Type B pancreatic cell (in vitro differentiated cells): ENCODE measurements around the gene KPNA3. TPM values are rescaled to one million over a fixed set of nuclear protein-coding genes. Genes with fewer than 3 reads are reported as not detected.
"Not testable (repeated sequence)": the region's sequence is repeated elsewhere in the genome, so short reads cannot be mapped to it uniquely, and the experiment has no call there.

Source experiments
- DNase-seq: peaks from one replicate; pipeline ENCODE4 v3.0.0; 2021; ENCODE audit warnings: mixed read lengths; ENCODE audit not compliant: unreplicated experiment; ENCODE audit errors: extremely low spot score
- H3K27ac Mint-ChIP-seq: 2 replicates; pipeline ENCODE4 v1.8.0; 2021; ENCODE audit warnings: mild to moderate bottlenecking, mixed read lengths
- H3K27me3 Mint-ChIP-seq: 2 replicates; pipeline ENCODE4 v1.8.0; 2021; ENCODE audit warnings: mixed read lengths
- H3K36me3 Mint-ChIP-seq: 2 replicates; pipeline ENCODE4 v1.8.0; 2021; ENCODE audit warnings: mixed read lengths
- H3K4me1 Mint-ChIP-seq: one replicate; pipeline ENCODE4 v1.8.0; 2021; ENCODE audit warnings: mixed read lengths; ENCODE audit not compliant: unreplicated experiment
- H3K4me3 Mint-ChIP-seq: 2 replicates; pipeline ENCODE4 v1.8.0; 2021; ENCODE audit warnings: mild to moderate bottlenecking, mixed read lengths
- H3K9me3 Mint-ChIP-seq: 2 replicates; pipeline ENCODE4 v1.8.0; 2021; ENCODE audit warnings: mixed read lengths
- total RNA-seq: library from RNA; stranded (reverse); gene quantifications from 2 replicates; pipeline ENCODE4 v1.2.1, GENCODE V29; 2021; ENCODE audit warnings: low replicate concordance
- TF ChIP-seq, protein P1 (sequence below): fragments of 200-600 bp; sonication (generic); conservative IDR thresholded peaks from 2 replicates; pipeline ENCODE4 v1.5.0; 2021; ENCODE audit warnings: antibody characterized with exemption, mild to moderate bottlenecking

Gene KPNA3
- total RNA-seq, 1 donor from 2014 or later: 40.1 TPM

DNA sequence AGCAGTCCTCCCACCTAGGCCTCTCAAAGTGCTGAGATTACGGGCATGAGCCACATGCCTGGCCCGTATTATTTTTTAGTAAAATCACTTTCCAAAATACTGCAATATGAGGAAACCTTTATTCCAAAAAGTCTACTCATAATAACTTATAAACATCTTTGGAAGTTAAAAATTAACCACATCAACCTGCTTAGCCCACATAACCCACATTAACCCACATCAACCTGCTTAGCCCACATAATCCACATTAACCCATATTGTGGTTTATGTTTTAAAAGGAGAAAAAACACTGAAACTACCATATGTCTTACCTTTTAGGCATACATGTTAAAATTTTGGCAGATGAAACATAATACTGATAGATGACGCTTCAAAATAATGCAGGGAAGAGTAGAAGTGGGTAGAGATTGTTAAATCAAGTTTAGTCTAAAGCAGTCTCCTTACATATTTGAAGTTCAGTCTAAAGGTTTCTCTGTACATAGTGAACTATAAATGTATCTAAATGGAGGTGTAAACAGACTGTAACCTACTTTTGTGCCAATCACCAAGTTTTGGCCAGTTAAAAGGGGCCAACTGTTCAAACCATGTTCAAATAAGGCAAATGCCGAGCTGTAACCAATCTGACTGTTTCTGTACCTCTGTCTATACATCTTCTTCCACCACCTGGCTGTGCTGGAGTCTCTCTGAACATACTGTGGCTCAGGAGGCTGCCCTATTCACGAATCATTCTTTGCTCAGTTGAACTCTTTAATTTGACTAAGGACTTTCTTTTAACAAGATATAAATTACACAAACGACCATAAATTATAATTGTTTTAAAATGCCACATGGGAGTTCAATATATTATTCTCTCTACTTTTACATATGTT lies 14.5 kb downstream of the KPNA3 start:
- H3K36me3 Mint-ChIP-seq: peaks cover 4% of the 10 kb centered on the region
- no peaks in the 10 kb centered on the region for H3K27me3 Mint-ChIP-seq
- H3K4me3 Mint-ChIP-seq: no peak overlapping the region
- no peaks in the 10 kb centered on the region for H3K9me3 Mint-ChIP-seq
- H3K4me1 Mint-ChIP-seq: peaks cover 30% of the 10 kb centered on the region
- H3K27ac Mint-ChIP-seq: no peak overlapping the region
- TF ChIP-seq, protein P1, sequence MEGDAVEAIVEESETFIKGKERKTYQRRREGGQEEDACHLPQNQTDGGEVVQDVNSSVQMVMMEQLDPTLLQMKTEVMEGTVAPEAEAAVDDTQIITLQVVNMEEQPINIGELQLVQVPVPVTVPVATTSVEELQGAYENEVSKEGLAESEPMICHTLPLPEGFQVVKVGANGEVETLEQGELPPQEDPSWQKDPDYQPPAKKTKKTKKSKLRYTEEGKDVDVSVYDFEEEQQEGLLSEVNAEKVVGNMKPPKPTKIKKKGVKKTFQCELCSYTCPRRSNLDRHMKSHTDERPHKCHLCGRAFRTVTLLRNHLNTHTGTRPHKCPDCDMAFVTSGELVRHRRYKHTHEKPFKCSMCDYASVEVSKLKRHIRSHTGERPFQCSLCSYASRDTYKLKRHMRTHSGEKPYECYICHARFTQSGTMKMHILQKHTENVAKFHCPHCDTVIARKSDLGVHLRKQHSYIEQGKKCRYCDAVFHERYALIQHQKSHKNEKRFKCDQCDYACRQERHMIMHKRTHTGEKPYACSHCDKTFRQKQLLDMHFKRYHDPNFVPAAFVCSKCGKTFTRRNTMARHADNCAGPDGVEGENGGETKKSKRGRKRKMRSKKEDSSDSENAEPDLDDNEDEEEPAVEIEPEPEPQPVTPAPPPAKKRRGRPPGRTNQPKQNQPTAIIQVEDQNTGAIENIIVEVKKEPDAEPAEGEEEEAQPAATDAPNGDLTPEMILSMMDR: no peak
- no peak for DNase-seq

DNA sequence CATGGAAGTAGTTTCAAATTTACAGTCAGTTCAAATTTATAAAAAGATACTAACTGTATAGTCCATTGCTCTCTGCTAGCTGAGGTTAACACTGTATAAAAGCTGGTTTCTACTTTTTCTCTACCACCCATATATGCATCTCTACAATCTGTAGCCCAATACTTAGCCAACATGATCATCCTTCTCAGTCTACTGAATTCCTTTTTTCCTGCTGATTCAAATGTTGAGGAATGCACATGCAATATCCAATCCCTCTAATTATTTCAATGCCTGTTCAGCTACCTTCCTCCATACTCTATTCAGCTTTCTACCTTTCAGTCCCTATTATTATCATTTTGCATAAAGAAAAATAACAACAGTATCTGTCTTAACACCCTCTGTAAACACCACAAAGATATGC lies 15.6 kb downstream of the KPNA3 start:
- H3K4me3 Mint-ChIP-seq: no peak overlapping the region
- DNase-seq: no peak
- peaks cover 26% of the 10 kb centered on the region for H3K4me1 Mint-ChIP-seq
- H3K9me3 Mint-ChIP-seq: no peaks in the 10 kb centered on the region
- H3K27me3 Mint-ChIP-seq: no peaks in the 10 kb centered on the region
- H3K27ac Mint-ChIP-seq: no peak overlapping the region
- TF ChIP-seq, protein P1: no peak
- H3K36me3 Mint-ChIP-seq: peaks cover 8% of the 10 kb centered on the region

DNA sequence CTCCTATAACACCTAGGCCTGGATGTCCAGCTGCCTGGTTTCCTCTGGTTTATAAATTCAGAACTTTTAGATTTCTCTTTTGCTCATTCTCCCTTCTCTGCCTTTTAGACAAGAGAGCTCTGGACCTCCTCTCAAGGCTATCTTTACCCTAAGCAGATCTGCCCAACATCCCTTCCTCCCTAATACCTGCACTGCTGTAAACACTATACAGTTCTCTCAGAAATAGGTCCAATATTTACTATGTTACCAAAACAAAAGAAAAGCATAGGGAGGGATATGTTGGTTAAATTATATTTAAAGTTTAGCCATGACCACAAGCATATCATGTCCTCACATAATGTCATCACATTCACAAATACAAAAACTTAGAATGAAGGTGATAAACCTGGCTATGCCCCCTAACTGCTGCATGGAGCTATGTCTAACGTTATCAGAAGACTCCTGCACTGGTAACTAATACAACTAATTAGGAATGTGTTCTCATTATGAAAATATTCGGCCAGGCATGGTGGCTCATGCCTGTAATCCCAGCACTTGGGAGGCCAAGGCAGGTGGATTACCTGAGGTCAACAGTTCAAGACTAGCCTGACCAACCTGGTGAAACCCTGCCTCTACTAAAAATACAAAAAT lies 18.0 kb downstream of the KPNA3 start:
- TF ChIP-seq, protein P1: no peak
- Mint-ChIP-seq H3K36me3 (peaks cover 12% of the 10 kb centered on the region), H3K27me3 (no peaks in the 10 kb centered on the region), H3K4me3 (no peak overlapping the region), H3K27ac (no peak overlapping the region), H3K4me1 (peaks cover 9% of the 10 kb centered on the region), H3K9me3 (no peaks in the 10 kb centered on the region)
- DNase-seq: no peak

DNA sequence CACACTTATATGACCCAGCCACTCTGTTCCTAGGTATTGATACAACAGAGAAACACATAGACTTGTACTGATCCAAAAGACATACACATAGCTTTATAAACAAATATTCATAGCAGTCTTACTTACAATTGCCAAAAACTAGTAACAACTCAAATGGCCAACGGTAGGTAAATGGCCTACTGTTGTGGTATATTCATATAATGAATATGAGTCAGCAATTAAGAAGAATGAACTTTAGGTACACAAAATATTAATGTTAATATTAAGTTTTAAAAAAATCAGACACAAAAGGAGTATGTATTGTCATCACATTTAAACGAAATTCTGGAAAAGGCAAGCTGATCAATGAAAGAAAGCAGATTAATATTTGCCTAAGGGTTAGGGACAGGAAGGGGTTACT lies 19.7 kb downstream of the KPNA3 start:
- DNase-seq: no peak
- H3K4me1 Mint-ChIP-seq: peaks cover 5% of the 10 kb centered on the region
- TF ChIP-seq, protein P1: no peak
- peaks cover 15% of the 10 kb centered on the region for H3K36me3 Mint-ChIP-seq
- no peaks in the 10 kb centered on the region for H3K27me3 Mint-ChIP-seq
- no peak overlapping the region for H3K4me3 Mint-ChIP-seq
- H3K9me3 Mint-ChIP-seq: no peaks in the 10 kb centered on the region
- H3K27ac Mint-ChIP-seq: no peak overlapping the region

DNA sequence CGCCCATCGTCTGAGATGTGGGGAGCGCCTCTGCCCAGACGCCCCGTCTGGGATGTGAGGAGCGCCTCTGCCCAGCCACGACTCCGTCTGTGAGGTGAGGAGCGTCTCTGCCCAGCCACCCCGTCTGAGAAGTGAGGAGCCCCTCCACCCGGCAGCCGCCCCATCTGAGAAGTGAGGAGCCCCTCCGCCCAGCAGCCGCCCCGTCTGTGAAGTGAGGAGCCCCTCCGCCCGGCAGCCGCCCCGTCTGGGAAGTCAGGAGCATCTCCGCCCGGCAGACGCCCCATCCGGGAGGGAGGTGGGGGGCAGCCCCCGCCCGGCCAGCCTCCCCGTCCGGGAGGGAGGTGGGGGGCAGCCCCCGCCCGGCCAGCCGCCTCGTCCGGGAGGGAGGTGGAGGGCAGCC lies 30.7 kb downstream of the KPNA3 start:
- H3K4me1 Mint-ChIP-seq, DNase-seq, H3K27ac Mint-ChIP-seq, H3K27me3 Mint-ChIP-seq, H3K4me3 Mint-ChIP-seq: not testable (repeated sequence)
- peaks cover 47% of the 10 kb centered on the region for H3K36me3 Mint-ChIP-seq
- peaks cover 24% of the 10 kb centered on the region for H3K9me3 Mint-ChIP-seq

DNA sequence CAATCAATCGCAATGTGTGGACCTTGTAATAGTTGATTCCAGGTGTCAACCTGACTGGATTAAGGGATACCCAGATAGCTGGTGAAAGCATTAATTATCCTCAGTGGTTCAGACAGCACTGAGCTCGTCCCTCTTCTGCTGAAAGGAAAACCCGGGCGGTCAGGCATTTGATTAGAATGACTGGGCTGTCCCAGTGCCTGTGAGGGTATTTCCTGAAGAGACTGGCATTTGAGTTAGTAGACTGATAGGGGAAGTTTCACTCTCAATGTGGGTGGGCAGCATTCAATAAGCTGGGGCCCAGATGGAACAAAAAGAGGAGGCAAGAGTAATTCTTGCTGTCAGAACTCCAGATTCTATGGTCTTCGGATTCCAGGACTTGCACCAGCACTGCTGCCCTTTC lies 31.9 kb downstream of the KPNA3 start:
- Mint-ChIP-seq H3K36me3 (peaks cover 44% of the 10 kb centered on the region), H3K4me3 (no peak overlapping the region), H3K4me1 (no peaks in the 10 kb centered on the region), H3K27ac (no peak overlapping the region), H3K27me3 (no peaks in the 10 kb centered on the region), H3K9me3 (peaks cover 24% of the 10 kb centered on the region)
- TF ChIP-seq, protein P1: no peak
- DNase-seq: no peak
